PC-9 (cell line): ENCODE measurements around the gene ASAH2. TPM values are rescaled to one million over a fixed set of nuclear protein-coding genes. Genes with fewer than 3 reads are reported as not detected.

Experiments
- BruUV-seq: library from RNA; stranded (reverse); fragments of 400-500 nt; replicated peaks from 2 replicates; lab custom pipeline; 2021; lab: Mats Ljungman, UMichigan
- CTCF ChIA-PET: fragments of 300-600 bp; sonication (Branson Sonifier 250); formaldehyde crosslinking; loops from one replicate; lab custom pipeline; 2022; ENCODE audit warnings: antibody characterized with exemption; lab: Charles Lee
- POLR2A ChIA-PET: fragments of 300-600 bp; sonication (Branson Sonifier 250); formaldehyde crosslinking; loops from one replicate; lab custom pipeline; 2022; ENCODE audit warnings: antibody characterized with exemption; ENCODE audit not compliant: unreplicated experiment; lab: Charles Lee
- DNase-seq, 2 experiments: peaks; one replicate each; pipeline versions ENCODE4 v3.0.0 to v3.0.0-alpha.2; 2015 to 2022; ENCODE audit warnings: mixed read lengths in 1 of 2
- H2AFZ ChIP-seq: fragments of 200-600 bp; sonication (generic); 2 replicates; pipeline ENCODE4 v1.8.1; 2017; ENCODE audit warnings: antibody characterized with exemption
- H3F3A ChIP-seq: fragments of 200-600 bp; sonication (generic); 2 replicates; pipeline ENCODE4 v1.8.1; 2017; ENCODE audit warnings: antibody characterized with exemption, mild to moderate bottlenecking, low read depth; ENCODE audit not compliant: insufficient read depth
- H3K27ac ChIP-seq: fragments of 200-600 bp; sonication (generic); 2 replicates; pipeline ENCODE4 v1.6.1; 2016; ENCODE audit warnings: mixed run types
- H3K27me3 ChIP-seq: fragments of 200-600 bp; sonication (generic); 2 replicates; pipeline ENCODE4 v1.6.1; 2016; ENCODE audit warnings: low read depth, mixed run types; ENCODE audit not compliant: insufficient read depth
- H3K36me3 ChIP-seq: fragments of 200-600 bp; sonication (generic); 2 replicates; pipeline ENCODE4 v1.6.1; 2016; ENCODE audit warnings: low read depth, mixed run types
- H3K4me1 ChIP-seq: fragments of 200-600 bp; sonication (generic); replicated peaks from 2 replicates; pipeline ENCODE4 v1.6.1; 2016; ENCODE audit warnings: mixed run types; ENCODE audit not compliant: insufficient read depth
- H3K4me2 ChIP-seq: fragments of 200-600 bp; sonication (generic); 2 replicates; pipeline ENCODE4 v1.6.1; 2017; ENCODE audit warnings: mixed run types
- H3K4me3 ChIP-seq: fragments of 200-600 bp; sonication (generic); 2 replicates; pipeline ENCODE4 v1.6.1; 2016; ENCODE audit warnings: mixed run types
- H3K79me2 ChIP-seq: fragments of 200-600 bp; sonication (generic); 2 replicates; pipeline ENCODE4 v1.6.1; 2017; ENCODE audit warnings: low read depth, mixed run types
- H3K9me2 ChIP-seq: fragments of 200-600 bp; sonication (generic); 2 replicates; pipeline ENCODE4 v1.8.1; 2017; ENCODE audit warnings: mild to moderate bottlenecking; ENCODE audit not compliant: insufficient read depth
- H3K9me3 ChIP-seq: fragments of 200-600 bp; sonication (generic); 2 replicates; pipeline ENCODE4 v1.8.1; 2016; ENCODE audit warnings: low read depth; ENCODE audit not compliant: insufficient read depth
- H4K20me1 ChIP-seq: fragments of 200-600 bp; sonication (generic); 2 replicates; pipeline ENCODE4 v1.8.1; 2017; ENCODE audit not compliant: insufficient read depth
- CTCF ChIP-seq: fragments of 200-600 bp; sonication (generic); conservative IDR thresholded peaks from 2 replicates; pipeline ENCODE4 v1.6.1; 2017; ENCODE audit warnings: mixed run types, antibody characterized with exemption, mild to moderate bottlenecking, moderate library complexity
- EZH2 ChIP-seq: fragments of 200-600 bp; sonication (generic); IDR thresholded peaks from 2 replicates; pipeline ENCODE4 v1.8.0; 2017; ENCODE audit warnings: antibody characterized with exemption, low read depth
- intact Hi-C: fragments of 100-400 bp; cut with micrococcal nuclease; formaldehyde crosslinking; loops from one replicate; pipeline ENCODE4 v1.10.0; 2022; ENCODE audit not compliant: unreplicated experiment
- total RNA-seq: library from RNA; stranded (reverse); gene quantifications from 2 replicates; pipeline ENCODE4 v1.2.3, GENCODE V29; 2021

The ASAH2 gene
- total RNA-seq, 1 experiment from 2014 or later: 8.3 TPM

GRCh38 chr10:50219646-50220045, 31.7 kb downstream of the ASAH2 start:
- Histone ChIP-seq H3K27ac (no peak overlapping the region), H3K4me3 (no peak overlapping the region), H3K4me1 (no peaks in the 10 kb centered on the region), H3K36me3 (no peaks in the 10 kb centered on the region), H3F3A (no peaks in the 10 kb centered on the region), H3K9me2 (no peaks in the 10 kb centered on the region), H3K27me3 (no peaks in the 10 kb centered on the region), H3K79me2 (no peaks in the 10 kb centered on the region), H4K20me1 (no peaks in the 10 kb centered on the region), H2AFZ (no peak overlapping the region; the same call in 1 of the 2 replicates), H3K4me2 (no peak overlapping the region), H3K9me3 (no peaks in the 10 kb centered on the region)
- TF ChIP-seq CTCF (no peak), EZH2 (no peak)
- CTCF ChIA-PET: no interaction called here
- no TSS peak for BruUV-seq
- intact Hi-C loops: no loop called here
- no peak for DNase-seq
- POLR2A ChIA-PET: no interaction called here

- H3K36me3 ChIP-seq: no peaks in the 10 kb centered on the region
- no peaks in the 10 kb centered on the region for H3F3A ChIP-seq
- BruUV-seq: no TSS peak
- no peaks in the 10 kb centered on the region for H3K27me3 ChIP-seq
- no peak overlapping the region for H3K27ac ChIP-seq
- H3K4me1 ChIP-seq: no peaks in the 10 kb centered on the region
- no peak overlapping the region for H3K4me2 ChIP-seq
- H3K9me3 ChIP-seq: no peaks in the 10 kb centered on the region
- H4K20me1 ChIP-seq: no peaks in the 10 kb centered on the region
- no peak for DNase-seq
- intact Hi-C loops: no loop called here
- ChIA-PET POLR2A (no interaction called here), CTCF (no interaction called here)
- peak overlapping the region; percentile 26; the same call in 1 of the 2 replicates for H2AFZ ChIP-seq
- no peak for TF ChIP-seq CTCF
- TF ChIP-seq EZH2: no peak
- H3K9me2 ChIP-seq: no peaks in the 10 kb centered on the region
- H3K4me3 ChIP-seq: no peak overlapping the region
- H3K79me2 ChIP-seq: no peaks in the 10 kb centered on the region
Measured at GRCh38 chr10:50219200-50219599, 32.1 kb downstream of the ASAH2 start.

- Histone ChIP-seq H3K4me1 (no peaks in the 10 kb centered on the region), H3F3A (no peaks in the 10 kb centered on the region), H2AFZ (no peak overlapping the region), H3K36me3 (no peaks in the 10 kb centered on the region), H3K9me2 (no peaks in the 10 kb centered on the region), H3K9me3 (no peaks in the 10 kb centered on the region), H3K27ac (no peak overlapping the region), H3K27me3 (no peaks in the 10 kb centered on the region), H3K79me2 (no peaks in the 10 kb centered on the region), H3K4me3 (no peak overlapping the region), H4K20me1 (no peaks in the 10 kb centered on the region), H3K4me2 (no peak overlapping the region)
- ChIA-PET CTCF (no interaction called here), POLR2A (interaction anchor here (0.7 kb wide), 1 partner anchor 340 kb away, joined by 5 read pairs; no protein-coding TSS in a partner anchor)
- BruUV-seq: no TSS peak
- intact Hi-C loops: no loop called here
- no peak for DNase-seq
- no peak for TF ChIP-seq CTCF
Measured at GRCh38 chr10:50216894-50217293, 34.4 kb downstream of the ASAH2 start.
